Measurements from ENCODE around the gene CREB1. TPM values are rescaled to one million over a fixed set of nuclear protein-coding genes. Genes with fewer than 3 reads are reported as not detected.

The CREB1 gene
- total and polyA plus RNA-seq, 2 donors (not counting 3 experiments of a cell fraction or from before 2014, with no cell fraction given) = 31.0 to 71.1 TPM

GRCh38 chr2:207549145-207549544 lies 19.4 kb downstream of the CREB1 start:
- Histone ChIP-seq H3K79me2 (ENCODE audit: control insufficient read depth, insufficient read depth, low read length) (peaks cover 78% of the 10 kb centered on the region), H3K4me2 (ENCODE audit: insufficient read depth, low read length) (no peak overlapping the region), H3K36me3 (ENCODE audit: control insufficient read depth in 2 of 2, extremely low read depth in 1 of 2, insufficient read depth in 2 of 2, low read length in 2 of 2) (peaks cover 0 to 2% of the 10 kb centered on the region in 2 experiments), H3K9me3 (replicated peaks; ENCODE audit: control insufficient read depth, insufficient read depth, low read length) (no peaks in the 10 kb centered on the region), H3K27ac (ENCODE audit: insufficient read depth, low read depth, low read length) (peak overlapping the region; percentile 78), H3K27me3 (ENCODE audit: control insufficient read depth in 2 of 2, insufficient read depth in 2 of 2, low read length in 2 of 2) (no peaks in the 10 kb centered on the region), H3K4me3 (replicated peaks in 1 of 3; ENCODE audit: insufficient read depth in 1 of 3, low read depth in 1 of 3, low read length in 3 of 3) (no peak overlapping the region), H3K4me1 (ENCODE audit: control insufficient read depth, extremely low read depth, insufficient read depth, low read length) (peaks cover 13% of the 10 kb centered on the region), H4K20me1 (replicated peaks; ENCODE audit: control insufficient read depth, extremely low read depth, insufficient read depth, low read length) (no peaks in the 10 kb centered on the region), H3K9me1 (replicated peaks; ENCODE audit: control insufficient read depth, extremely low read depth, insufficient read depth, low read length) (no peaks in the 10 kb centered on the region), H2AFZ (ENCODE audit: low read depth, low read length) (no peak overlapping the region), H3K9ac (replicated peaks; ENCODE audit: extremely low read depth, insufficient read depth, low read length) (no peak overlapping the region)
- dilution Hi-C loops (cut with MboI; ENCODE audit: extremely low pct_ligation_motif_present, low sequenced_read_pairs) = no loop called here
- TF ChIP-seq CTCF (IDR thresholded peaks at IDR 0.05; ENCODE audit: extremely low read depth in 1 of 2, insufficient read depth in 1 of 2, low read depth in 1 of 2, low read length in 2 of 2) = no peak
- no peak for TF ChIP-seq GATA2 (IDR thresholded peaks at IDR 0.05; ENCODE audit: insufficient read depth, insufficient read length, low read depth, low read length)
- TF ChIP-seq JUN (IDR thresholded peaks at IDR 0.05; ENCODE audit: borderline replicate concordance, insufficient read depth, insufficient read length, low read depth) = no peak
- no peak for TF ChIP-seq MYC (IDR thresholded peaks at IDR 0.05; ENCODE audit: low read depth, low read length)
- TF ChIP-seq FOS (IDR thresholded peaks at IDR 0.05; ENCODE audit: borderline replicate concordance, insufficient read depth, low read length) = no peak
- TF ChIP-seq POLR2A (IDR thresholded peaks at IDR 0.05; ENCODE audit: low read depth, low read length) = no peak
- TF ChIP-seq EZH2 (IDR thresholded peaks at IDR 0.05; ENCODE audit: borderline replicate concordance, low read depth, low read length, severe bottlenecking) = no peak
- no peak for TF ChIP-seq MAX (IDR thresholded peaks at IDR 0.05; ENCODE audit: insufficient read depth, insufficient read length)
- TF ChIP-seq POLR2AphosphoS5 (IDR thresholded peaks at IDR 0.05; ENCODE audit: insufficient read depth, low read depth, low read length) = no peak
- no TSS peak for BruUV-seq (replicated peaks)
- ChIA-PET CTCF (no interaction called here), POLR2A (interaction anchor here (2.4 kb wide), 1 partner anchor 19 kb away, joined by 6 read pairs; the partner anchor contains the start of gene CREB1)
- intact Hi-C loops (cut with micrococcal nuclease) = loop anchor here (1.0 kb wide), 1 partner anchor 19 kb away; no protein-coding TSS in a partner anchor
- FAIRE-seq (no peak), DNase-seq (ENCODE audit: low read depth, low spot score) (no peak)
